ENCODE data around the gene MAP4. TPM values are rescaled to one million over a fixed set of nuclear protein-coding genes. Genes with fewer than 3 reads are reported as not detected.

Gene MAP4
- total RNA-seq, 1 experiment from 2014 or later: 140 TPM

- Histone ChIP-seq H2BK120ac (ENCODE audit: low read depth, low read length, poor library complexity, severe bottlenecking) (no peak overlapping the region), H4K5ac (ENCODE audit: insufficient read length, low read depth, low read length) (no peak overlapping the region), H3K4me1 (ENCODE audit: insufficient read depth, low read length) (no peaks in the 10 kb centered on the region; the same call in 1 of the 2 replicates), H3K14ac (ENCODE audit: insufficient read depth, low read length) (no peak overlapping the region), H3K79me1 (ENCODE audit: insufficient read depth, low read depth, low read length, poor library complexity, severe bottlenecking) (peaks cover 10% of the 10 kb centered on the region), H4K8ac (replicated peaks; ENCODE audit: insufficient read length, low read depth, low read length) (no peak overlapping the region), H2AK5ac (ENCODE audit: insufficient read length, low read length) (no peak overlapping the region), H2BK15ac (ENCODE audit: low read depth, low read length) (no peak overlapping the region), H3K56ac (ENCODE audit: insufficient read length, low read depth, low read length) (no peak overlapping the region), H2BK12ac (ENCODE audit: insufficient read length, low read depth, low read length) (no peak overlapping the region), H2AFZ (ENCODE audit: low read length) (no peak overlapping the region), H3K79me2 (ENCODE audit: insufficient read depth, low read length) (peaks cover 8% of the 10 kb centered on the region; the same call in 1 of the 2 replicates), H3K27me3 (ENCODE audit: insufficient read depth, low read length) (no peaks in the 10 kb centered on the region), H3K23me2 (ENCODE audit: insufficient read length, low read depth, low read length, poor library complexity, severe bottlenecking) (no peaks in the 10 kb centered on the region), H4K91ac (ENCODE audit: insufficient read length, low read depth, low read length) (no peak overlapping the region), H2BK5ac (ENCODE audit: insufficient read length, low read length) (no peak overlapping the region), H3T11ph (ENCODE audit: low read length) (no peak overlapping the region), H3K9ac (ENCODE audit: extremely low read depth, insufficient read length, low read length) (no peak overlapping the region), H3K4me2 (ENCODE audit: insufficient read depth, insufficient read length, low read length) (no peak overlapping the region), H3K4ac (ENCODE audit: low read depth, low read length) (no peak overlapping the region), H3K27ac (ENCODE audit: insufficient read length, low read depth, low read length) (no peak overlapping the region), H4K20me1 (ENCODE audit: control insufficient read depth, insufficient read depth, insufficient read length) (no peaks in the 10 kb centered on the region), H3K23ac (ENCODE audit: insufficient read length, low read depth, low read length) (no peak overlapping the region), H3K9me3 (ENCODE audit: control insufficient read depth, low read depth, low read length) (no peaks in the 10 kb centered on the region), H3K18ac (ENCODE audit: insufficient read length, low read depth, low read length) (no peak overlapping the region), H2BK20ac (ENCODE audit: low read depth, low read length, poor library complexity, severe bottlenecking) (no peak overlapping the region)
- no peak for TF ChIP-seq CTCF (conservative IDR thresholded peaks at IDR 0.05)
- Mint-ChIP-seq H3K36me3 (ENCODE audit: insufficient read depth in 1 of 3, low read depth in 3 of 3) (no peaks in the 10 kb centered on the region), H3K27me3 (ENCODE audit: low read depth) (no peaks in the 10 kb centered on the region), H3K9me3 (no peaks in the 10 kb centered on the region; a peak in 1 of 5 replicates), H3K27ac (no peak overlapping the region), H3K4me1 (peaks cover 23 to 28% of the 10 kb centered on the region in 2 experiments), H3K4me3 (no peak overlapping the region)
- 100% methylated on average over 1 of the region's 2 CpGs for WGBS (ENCODE audit: extremely low coverage, insufficient read length, low lambda C conversion rate)
- no peak for DNase-seq
Measured at GRCh38 chr3:48026098-48026497, 9.9 kb upstream of the MAP4 start.

All from H9 (cell line).